GM23248 (cell line): ENCODE measurements around the gene IFI16. TPM values are rescaled to one million over a fixed set of nuclear protein-coding genes. Genes with fewer than 3 reads are reported as not detected.

Source experiments
- DNase-seq: peaks from one replicate; pipeline ENCODE4 v3.0.0-alpha.2; 2015
- H2AFZ ChIP-seq: fragments of 200-600 bp; sonication (generic); 2 replicates; pipeline ENCODE4 v1.6.1; 2016; ENCODE audit warnings: antibody characterized with exemption
- H3F3A ChIP-seq: fragments of 200-600 bp; sonication (generic); 2 replicates; pipeline ENCODE4 v1.6.1; 2016; ENCODE audit warnings: mild to moderate bottlenecking, antibody characterized with exemption, mixed run types; ENCODE audit not compliant: insufficient read depth
- H3K27ac ChIP-seq: fragments of 200-600 bp; sonication (generic); 2 replicates; pipeline ENCODE4 v1.5.1; 2016; ENCODE audit warnings: mild to moderate bottlenecking
- H3K27me3 ChIP-seq: fragments of 200-600 bp; sonication (generic); replicated peaks from 2 replicates; pipeline ENCODE4 v1.6.1; 2016; ENCODE audit warnings: mild to moderate bottlenecking; ENCODE audit not compliant: insufficient read depth
- H3K36me3 ChIP-seq: fragments of 200-600 bp; sonication (generic); 2 replicates; pipeline ENCODE4 v1.6.1; 2016; ENCODE audit warnings: low read depth, mild to moderate bottlenecking
- H3K4me1 ChIP-seq: fragments of 200-600 bp; sonication (generic); 2 replicates; pipeline ENCODE4 v1.6.1; 2016; ENCODE audit warnings: mild to moderate bottlenecking; ENCODE audit not compliant: insufficient read depth
- H3K4me2 ChIP-seq: fragments of 200-600 bp; sonication (generic); one replicate; pipeline ENCODE4 v1.6.1; 2016; ENCODE audit warnings: mild to moderate bottlenecking; ENCODE audit not compliant: unreplicated experiment
- H3K4me3 ChIP-seq: fragments of 200-600 bp; sonication (generic); 2 replicates; pipeline ENCODE4 v1.5.1; 2016; ENCODE audit warnings: mild to moderate bottlenecking
- H3K79me2 ChIP-seq: fragments of 200-600 bp; sonication (generic); 2 replicates; pipeline ENCODE4 v1.6.1; 2016; ENCODE audit warnings: mild to moderate bottlenecking; ENCODE audit not compliant: insufficient read depth
- H3K9ac ChIP-seq: fragments of 200-600 bp; sonication (generic); 2 replicates; pipeline ENCODE4 v1.6.1; 2016; ENCODE audit warnings: mild to moderate bottlenecking
- H3K9me2 ChIP-seq: fragments of 200-600 bp; sonication (generic); 2 replicates; pipeline ENCODE4 v1.6.1; 2016; ENCODE audit warnings: mixed run types, mild to moderate bottlenecking, moderate library complexity; ENCODE audit not compliant: insufficient read depth
- H3K9me3 ChIP-seq: fragments of 200-600 bp; sonication (generic); one replicate; pipeline ENCODE4 v1.6.1; 2017; ENCODE audit warnings: low read depth
- H4K20me1 ChIP-seq: fragments of 200-600 bp; sonication (generic); 2 replicates; pipeline ENCODE4 v1.6.0; 2016; ENCODE audit not compliant: insufficient read depth
- EZH2 ChIP-seq: fragments of 200-600 bp; sonication (generic); IDR thresholded peaks from 2 replicates; pipeline ENCODE4 v1.6.1; 2018; ENCODE audit warnings: antibody characterized with exemption, mild to moderate bottlenecking; ENCODE audit not compliant: insufficient read depth, poor library complexity, severe bottlenecking
- EZH2phosphoT487 ChIP-seq: fragments of 200-600 bp; sonication (generic); IDR thresholded peaks from 2 replicates; pipeline ENCODE4 v1.6.1; 2018; ENCODE audit warnings: antibody characterized with exemption, moderate library complexity, mild to moderate bottlenecking, low read depth; ENCODE audit not compliant: insufficient read depth
- WGBS, 2 experiments: methylation state at CpG; one replicate each; pipeline ENCODE4 v1.1.6; 2015 to 2017; ENCODE audit warnings: low lambda C conversion rate in 2 of 2, low coverage in 1 of 2; ENCODE audit errors: missing lambda C conversion rate in 2 of 2; 5-methylcytosine and 5-hydroxymethylcytosine counted together
- in situ Hi-C: fragments of 300-500 bp; cut with MboI; formaldehyde crosslinking; loops from 2 replicates; pipeline ENCODE4 v1.15.0; 2020
- polyA plus RNA-seq: library from polyadenylated mRNA; unstranded; fragments of >200 nt; fragmentation: Nextera tagmentation; extraction: Ambion mirVana; gene quantifications from 2 replicates; pipeline ENCODE4 v1.2.1, GENCODE V29; 2016
- total RNA-seq: library from RNA; depleted of rRNA; stranded (reverse); fragments of >200 nt; shearing (Covaris generic); gene quantifications from 2 replicates; pipeline ENCODE4 v1.2.3, GENCODE V29; 2014

The IFI16 gene
- total and polyA plus RNA-seq, 2 experiments from 2014 or later: 36.4 to 88.9 TPM

GRCh38 chr1:159088050-159088449, 78.3 kb downstream of the IFI16 start:
- Histone ChIP-seq H3K36me3 (no peaks in the 10 kb centered on the region), H3K4me3 (no peak overlapping the region), H3K4me2 (peak overlapping the region; percentile 42), H3K27ac (peak overlapping the region; percentile 43), H3K27me3 (no peaks in the 10 kb centered on the region), H3K9me3 (no peaks in the 10 kb centered on the region), H3K9ac (no peak overlapping the region), H3K4me1 (peaks cover 51% of the 10 kb centered on the region), H3K9me2 (no peaks in the 10 kb centered on the region), H4K20me1 (no peaks in the 10 kb centered on the region), H3F3A (peaks cover 43% of the 10 kb centered on the region), H2AFZ (no peak overlapping the region), H3K79me2 (no peaks in the 10 kb centered on the region)
- in situ Hi-C loops: no loop called here
- peak; percentile 93 for DNase-seq
- TF ChIP-seq EZH2 (no peak), EZH2phosphoT487 (no peak)
- WGBS, 2 experiments: 0 to 3% methylated on average over 2 of the region's 2 CpGs

- peak overlapping the region; percentile 43 for H3K27ac ChIP-seq
- in situ Hi-C loops: no loop called here
- no peak overlapping the region for H3K9ac ChIP-seq
- no peaks in the 10 kb centered on the region for H4K20me1 ChIP-seq
- no peaks in the 10 kb centered on the region for H3K27me3 ChIP-seq
- no peak overlapping the region for H2AFZ ChIP-seq
- 71 to 72% methylated on average over 6 of the region's 6 CpGs for WGBS, 2 experiments
- H3K4me2 ChIP-seq: peak overlapping the region; percentile 42
- no peak overlapping the region for H3K4me3 ChIP-seq
- no peaks in the 10 kb centered on the region for H3K9me2 ChIP-seq
- H3K79me2 ChIP-seq: no peaks in the 10 kb centered on the region
- peaks cover 43% of the 10 kb centered on the region for H3F3A ChIP-seq
- H3K9me3 ChIP-seq: no peaks in the 10 kb centered on the region
- no peaks in the 10 kb centered on the region for H3K36me3 ChIP-seq
- peaks cover 51% of the 10 kb centered on the region for H3K4me1 ChIP-seq
- no peak for TF ChIP-seq EZH2
- no peak for TF ChIP-seq EZH2phosphoT487
- DNase-seq: no peak
Observed at GRCh38 chr1:159088546-159089183, 79.0 kb downstream of the IFI16 start.

GRCh38 chr1:159089184-159089791, 79.6 kb downstream of the IFI16 start:
- Histone ChIP-seq H3K9ac (no peak overlapping the region), H3F3A (peaks cover 43% of the 10 kb centered on the region), H4K20me1 (no peaks in the 10 kb centered on the region), H3K27me3 (no peaks in the 10 kb centered on the region), H3K4me2 (no peak overlapping the region), H3K4me1 (peaks cover 51% of the 10 kb centered on the region), H2AFZ (no peak overlapping the region), H3K9me3 (no peaks in the 10 kb centered on the region), H3K27ac (no peak overlapping the region), H3K9me2 (no peaks in the 10 kb centered on the region), H3K79me2 (no peaks in the 10 kb centered on the region), H3K4me3 (no peak overlapping the region), H3K36me3 (no peaks in the 10 kb centered on the region)
- no peak for DNase-seq
- WGBS, 2 experiments: 73 to 76% methylated on average over 4 of the region's 4 CpGs
- in situ Hi-C loops: no loop called here
- TF ChIP-seq EZH2phosphoT487: no peak
- no peak for TF ChIP-seq EZH2

- no peaks in the 10 kb centered on the region for H3K79me2 ChIP-seq
- no peak overlapping the region for H2AFZ ChIP-seq
- WGBS, 2 experiments: 96 to 98% methylated on average over 4 of the region's 4 CpGs
- H4K20me1 ChIP-seq: no peaks in the 10 kb centered on the region
- no peaks in the 10 kb centered on the region for H3K9me3 ChIP-seq
- H3K4me2 ChIP-seq: peak overlapping the region; percentile 71
- H3K36me3 ChIP-seq: no peaks in the 10 kb centered on the region
- in situ Hi-C loops: no loop called here
- H3F3A ChIP-seq: peaks cover 43% of the 10 kb centered on the region
- TF ChIP-seq EZH2phosphoT487 (no peak), EZH2 (no peak)
- DNase-seq: peak; percentile 61
- no peak overlapping the region for H3K9ac ChIP-seq
- H3K4me3 ChIP-seq: peak overlapping the region; percentile 39; the same call in 1 of the 2 replicates
- no peaks in the 10 kb centered on the region for H3K9me2 ChIP-seq
- H3K4me1 ChIP-seq: peaks cover 51% of the 10 kb centered on the region
- no peaks in the 10 kb centered on the region for H3K27me3 ChIP-seq
- peak overlapping the region; percentile 78 for H3K27ac ChIP-seq
Observed at GRCh38 chr1:159090286-159091179, 80.8 kb downstream of the IFI16 start.
